SHP77 treated with DMSO at 0.1 percent for 48 hours (cell line): Measurements from ENCODE around the gene DOCK2.

Experiments
- DNase-seq: peaks from one replicate; lab custom pipeline; 2025; lab: John Stamatoyannopoulos, UW

DOCK2 gene

GRCh38 chr5:169988947-169989346 is 351.9 kb downstream of the DOCK2 start:
- no peak for DNase-seq

- DNase-seq, result no peak
Observed at GRCh38 chr5:169989365-169989764, 352.3 kb downstream of the DOCK2 start.

- DNase-seq, result no peak
Observed at GRCh38 chr5:169991115-169991869, 354.2 kb downstream of the DOCK2 start.

GRCh38 chr5:169992789-169993484 is 355.9 kb downstream of the DOCK2 start:
- DNase-seq, result no peak

- no peak for DNase-seq
Observed at GRCh38 chr5:169993485-169993790, 356.4 kb downstream of the DOCK2 start.

- DNase-seq, result no peak
Observed at GRCh38 chr5:169997798-169998197, 360.7 kb downstream of the DOCK2 start.

- DNase-seq, result no peak
Observed at GRCh38 chr5:169999621-170000020, 362.5 kb downstream of the DOCK2 start.

GRCh38 chr5:170000155-170000554 is 363.1 kb downstream of the DOCK2 start:
- DNase-seq, result no peak

- DNase-seq, result no peak
Observed at GRCh38 chr5:170006021-170006420, 368.9 kb downstream of the DOCK2 start.

GRCh38 chr5:170008376-170008775 is 371.3 kb downstream of the DOCK2 start:
- DNase-seq, result no peak

GRCh38 chr5:170010595-170010994 is 373.5 kb downstream of the DOCK2 start:
- no peak for DNase-seq

- DNase-seq, result no peak
Observed at GRCh38 chr5:170011751-170012150, 374.7 kb downstream of the DOCK2 start.

GRCh38 chr5:170012622-170013021 is 375.5 kb downstream of the DOCK2 start:
- DNase-seq, result no peak

GRCh38 chr5:170020423-170020822 is 383.3 kb downstream of the DOCK2 start:
- DNase-seq, result no peak

- DNase-seq, result no peak
Observed at GRCh38 chr5:170021506-170021905, 384.4 kb downstream of the DOCK2 start.

GRCh38 chr5:170025853-170026252 is 388.8 kb downstream of the DOCK2 start:
- no peak for DNase-seq

GRCh38 chr5:170028124-170028523 is 391.0 kb downstream of the DOCK2 start:
- DNase-seq, result no peak

- DNase-seq, result no peak
Observed at GRCh38 chr5:170034231-170034630, 397.2 kb downstream of the DOCK2 start.

GRCh38 chr5:170038241-170038640 is 401.2 kb downstream of the DOCK2 start:
- DNase-seq, result no peak

- DNase-seq, result no peak
Observed at GRCh38 chr5:170039830-170040229, 402.8 kb downstream of the DOCK2 start.

GRCh38 chr5:170046241-170046640 is 409.2 kb downstream of the DOCK2 start:
- DNase-seq, result no peak

GRCh38 chr5:170049713-170050112 is 412.6 kb downstream of the DOCK2 start:
- no peak for DNase-seq

- DNase-seq, result no peak
Observed at GRCh38 chr5:170053896-170054295, 416.8 kb downstream of the DOCK2 start.

GRCh38 chr5:170055606-170056005 is 418.5 kb downstream of the DOCK2 start:
- DNase-seq, result no peak
